Suppressor macrophage (primary cell): ENCODE measurements around the gene LEO1.
"Not testable (repeated sequence)": the region's sequence is repeated elsewhere in the genome, so short reads cannot be mapped to it uniquely, and the experiment has no call there.

ENCODE experiments used
- DNase-seq, 4 experiments: peaks; one replicate each; pipeline ENCODE4 v3.0.0-alpha.2; 2020 to 2022

LEO1 gene

DNA sequence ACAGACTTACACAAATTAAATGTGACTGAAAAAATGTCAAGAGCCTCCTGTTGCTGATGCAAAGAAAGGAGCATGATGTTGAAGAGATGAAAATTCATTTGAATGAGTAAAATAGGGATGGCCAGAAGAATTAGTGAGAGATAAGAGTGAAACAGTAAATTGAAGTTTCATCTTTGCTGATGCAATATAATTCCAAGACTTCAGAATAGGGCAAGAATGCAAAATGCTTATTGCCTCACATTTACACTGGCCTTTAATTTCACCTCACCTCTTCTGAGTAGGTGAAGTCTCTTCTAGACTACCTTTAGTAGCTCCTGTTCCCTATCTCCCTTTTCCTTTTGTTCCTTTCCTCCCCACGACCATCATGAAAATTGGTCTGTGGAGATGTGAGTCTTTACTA lies 32.1 kb upstream of the LEO1 start:
- no peak for DNase-seq

DNA sequence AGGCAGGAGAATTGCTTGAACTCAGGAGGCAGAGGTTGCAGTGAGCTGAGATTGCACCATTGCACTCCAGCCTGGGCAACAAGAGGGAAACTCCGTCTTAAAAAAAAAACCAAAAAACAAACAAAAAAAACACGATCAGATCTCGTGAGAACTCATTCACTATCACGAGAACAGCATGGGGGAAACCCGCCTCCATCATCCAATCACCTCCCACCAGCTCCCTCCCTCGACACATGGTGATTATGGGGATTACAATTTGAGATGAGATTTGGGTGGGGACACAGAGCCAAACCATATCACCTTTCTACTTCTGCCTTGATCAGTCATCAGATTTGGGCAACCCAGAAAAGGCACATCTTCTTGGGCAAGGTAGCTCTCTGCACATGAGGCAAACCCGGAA lies 31.5 kb upstream of the LEO1 start:
- not testable (repeated sequence) for DNase-seq

DNA sequence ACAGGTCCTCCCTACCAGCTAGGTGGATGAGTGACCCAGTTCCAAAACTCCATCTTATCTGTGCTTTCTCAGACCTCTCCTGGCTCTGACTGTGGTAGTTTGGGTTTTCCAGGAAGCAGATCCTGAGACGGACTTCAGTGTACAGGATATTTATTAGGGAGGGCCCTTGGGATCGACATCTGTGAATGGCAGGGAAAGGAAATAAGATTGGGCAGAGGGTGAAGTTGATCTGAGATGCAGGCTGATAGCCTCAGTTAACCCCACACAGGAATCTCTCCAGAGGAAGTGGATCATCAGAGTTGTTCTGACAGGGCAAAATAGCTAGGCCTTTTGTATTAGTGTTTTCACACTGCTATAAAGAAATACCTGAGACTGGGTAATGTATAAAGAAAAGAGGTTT lies 30.8 kb upstream of the LEO1 start:
- DNase-seq = no peak

DNA sequence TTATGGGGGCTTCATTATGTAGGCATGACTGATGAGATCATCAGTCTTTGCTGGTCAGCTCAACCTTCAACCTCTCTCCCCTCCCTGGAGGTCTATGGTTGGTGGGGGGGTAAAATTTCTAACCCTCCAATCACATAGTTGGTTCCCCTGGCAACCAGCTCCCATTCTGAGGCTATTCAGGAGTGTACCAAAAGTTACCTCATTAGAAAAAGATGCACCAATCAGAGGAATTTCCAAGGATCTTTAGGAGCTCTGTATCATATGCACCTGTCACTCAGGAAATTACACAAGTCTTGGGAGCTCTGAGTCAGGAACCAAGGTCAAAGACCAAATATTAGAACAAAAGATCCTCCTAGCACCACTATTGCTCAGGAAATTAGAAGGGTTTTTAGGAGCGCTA lies 21.4 kb upstream of the LEO1 start:
- no peak for DNase-seq

DNA sequence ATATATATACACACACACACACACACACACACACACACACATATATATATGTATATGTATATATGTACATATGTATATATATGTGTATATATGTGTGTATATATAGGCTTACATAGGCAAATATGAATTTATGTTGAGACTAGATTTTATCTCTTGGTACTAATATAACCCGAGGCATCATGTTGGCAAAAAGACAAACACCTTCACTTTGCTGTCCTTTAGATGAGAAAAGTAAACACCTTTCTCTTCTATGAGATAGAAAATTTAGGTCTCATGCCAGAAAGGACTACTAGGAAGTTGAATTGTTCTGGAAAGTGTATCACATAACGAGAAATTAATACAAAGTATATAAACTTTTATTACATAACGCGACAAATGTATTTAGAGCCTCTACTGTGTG lies 19.6 kb upstream of the LEO1 start:
- no peak for DNase-seq

DNA sequence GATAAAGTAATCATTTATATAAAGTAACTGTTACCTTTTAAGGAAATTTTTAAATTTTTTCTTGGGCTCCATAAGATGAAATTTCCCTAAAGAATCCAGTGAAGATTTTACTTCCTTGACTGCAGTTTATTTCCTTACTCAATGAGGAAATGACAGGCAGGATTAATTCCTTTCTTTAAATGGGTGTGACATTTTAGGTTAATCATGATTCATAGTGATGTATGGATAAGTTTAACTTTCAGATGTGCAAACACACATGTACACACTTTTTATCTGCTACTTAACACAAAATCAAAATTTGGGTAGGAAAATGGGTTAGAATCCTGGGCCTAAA lies 11.2 kb upstream of the LEO1 start:
- DNase-seq = peak in 1 of 4 experiments; percentile 6

DNA sequence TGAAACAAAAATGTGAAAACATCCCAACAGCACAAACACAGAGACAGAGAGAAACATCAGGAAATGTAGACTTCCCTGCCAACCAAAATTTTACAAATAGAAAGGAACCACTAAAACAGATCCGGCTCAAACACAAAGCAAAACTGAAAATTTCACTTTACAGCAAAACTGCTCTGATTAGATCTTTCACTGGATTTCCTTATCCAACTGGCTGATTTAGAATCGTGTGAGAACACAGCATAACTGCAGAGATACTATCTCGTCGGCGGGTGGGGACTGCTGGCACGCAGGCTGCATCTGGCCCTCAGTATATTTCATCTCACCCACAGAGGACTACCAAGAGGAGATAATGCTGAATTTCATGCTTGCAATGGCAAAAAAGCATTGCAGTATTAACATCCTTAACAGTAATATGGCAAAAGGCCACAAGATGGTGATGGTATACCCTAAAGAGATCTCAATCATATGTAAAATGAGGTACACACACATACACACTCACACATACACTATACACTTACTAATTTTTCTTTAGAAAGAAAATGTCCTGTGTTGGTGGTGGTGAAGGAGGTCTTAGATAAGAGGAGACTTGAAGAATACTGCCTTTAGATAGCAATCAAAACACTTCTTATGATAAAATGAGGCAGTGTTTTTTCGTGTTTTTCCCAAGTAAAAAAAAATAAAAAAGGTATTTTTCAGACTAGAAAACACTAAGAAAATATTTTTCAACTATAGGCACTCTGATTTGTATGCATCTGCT lies 10.6 kb upstream of the LEO1 start:
- DNase-seq = peak; percentile 64 to 91 (median 81)

DNA sequence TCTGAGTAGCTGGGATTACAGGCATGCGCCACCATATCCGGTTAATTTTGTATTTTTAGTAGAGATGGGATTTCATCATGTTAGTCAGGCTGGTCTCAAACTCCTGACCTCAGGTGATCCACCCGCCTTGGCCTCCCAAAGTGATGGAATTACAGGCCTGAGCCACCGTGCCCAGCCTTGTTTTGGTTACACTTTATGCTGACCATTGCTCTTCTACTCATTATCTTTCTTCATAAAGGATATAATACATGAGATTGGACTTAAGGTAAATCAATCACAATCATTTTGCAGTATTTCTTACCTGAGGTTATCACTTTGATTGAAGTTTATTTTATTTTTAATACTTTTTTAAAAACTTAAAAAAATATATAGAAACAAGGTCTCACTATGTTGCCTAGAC lies 2.2 kb upstream of the LEO1 start:
- DNase-seq = no peak

DNA sequence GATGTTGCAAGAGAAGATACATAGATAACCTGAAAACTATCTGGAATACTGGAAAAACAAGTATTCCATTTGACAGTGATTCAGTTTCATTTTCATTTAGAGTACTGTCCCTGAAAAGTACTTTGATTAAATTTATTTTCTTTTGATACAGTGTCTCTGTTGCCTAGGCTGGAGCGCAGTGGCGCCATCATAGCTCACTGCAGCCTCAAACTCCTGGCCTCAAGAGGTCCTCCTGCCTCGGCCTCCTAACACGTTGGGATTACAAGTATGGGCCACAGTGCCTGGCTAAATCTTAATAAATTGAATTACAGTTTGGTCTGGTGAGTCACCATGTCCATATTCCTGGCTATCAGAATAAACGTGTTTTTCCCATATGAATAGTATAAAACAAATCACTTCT lies 1.6 kb upstream of the LEO1 start:
- no peak for DNase-seq

DNA sequence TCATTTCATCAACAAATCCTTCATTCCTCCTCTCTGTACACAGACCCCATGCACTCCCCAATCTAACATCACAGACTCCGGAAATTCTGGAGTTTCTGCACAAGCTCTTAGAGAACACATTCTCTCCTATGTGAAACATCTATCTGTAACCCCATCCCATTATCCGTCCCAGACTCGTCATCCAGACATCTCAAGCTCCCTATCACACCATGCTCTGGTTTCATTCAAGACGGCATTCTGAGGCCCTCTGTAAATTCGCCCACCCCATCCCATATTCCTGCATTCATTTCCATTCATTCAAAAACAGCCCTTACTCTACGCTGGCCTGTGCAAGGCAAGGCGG lies 575 bp downstream of the LEO1 start:
- DNase-seq = no peak

DNA sequence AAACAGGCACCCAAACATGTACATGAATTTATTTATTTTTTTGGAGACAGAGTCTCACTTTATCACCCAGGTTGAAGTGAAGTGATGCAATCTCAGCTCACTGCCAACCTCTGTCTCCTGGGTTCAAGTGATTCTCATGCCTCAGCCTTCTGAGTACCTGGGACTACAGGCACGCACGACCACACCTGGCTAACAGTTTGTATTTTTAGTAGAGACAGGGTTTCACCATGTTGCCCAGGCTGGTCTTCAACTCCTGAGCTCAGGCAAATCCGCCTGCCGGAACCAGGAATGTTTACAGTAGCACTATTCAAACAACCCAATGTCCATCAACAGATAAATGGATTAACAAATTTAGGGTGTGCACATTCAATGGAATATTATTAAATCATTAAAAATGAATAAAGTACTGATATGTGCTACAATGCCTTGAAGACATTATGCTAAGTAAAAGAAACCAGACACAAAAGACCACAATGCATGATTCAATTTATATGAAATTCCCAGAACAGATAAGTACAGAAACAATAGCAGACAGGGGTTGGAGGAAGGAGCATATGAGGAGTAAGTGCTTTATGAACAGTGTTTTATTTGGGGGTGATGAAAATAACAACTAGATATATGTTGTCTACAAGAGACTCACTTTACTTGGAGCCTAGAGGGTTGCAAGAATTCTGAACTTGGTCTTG lies 1.3 kb downstream of the LEO1 start:
- DNase-seq = no peak

DNA sequence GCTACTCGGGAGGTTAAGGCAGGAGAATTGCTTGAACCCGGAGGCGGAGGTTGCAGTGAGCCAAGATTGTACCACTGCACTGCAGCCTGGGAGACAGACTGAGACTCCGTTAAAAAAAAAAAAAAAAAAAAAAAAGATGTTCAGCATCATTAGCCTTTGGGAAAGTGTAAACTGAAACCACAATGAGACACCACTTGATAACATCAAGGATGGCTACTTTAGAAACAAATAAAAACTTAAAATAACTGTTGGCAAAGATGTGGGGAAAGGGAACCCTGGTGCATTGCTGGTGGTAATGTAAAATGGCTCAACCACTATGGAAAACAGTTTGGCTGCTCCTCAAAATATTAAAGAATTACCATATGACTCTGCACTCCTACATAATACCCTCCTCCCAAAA lies 1.9 kb downstream of the LEO1 start:
- DNase-seq = no peak

DNA sequence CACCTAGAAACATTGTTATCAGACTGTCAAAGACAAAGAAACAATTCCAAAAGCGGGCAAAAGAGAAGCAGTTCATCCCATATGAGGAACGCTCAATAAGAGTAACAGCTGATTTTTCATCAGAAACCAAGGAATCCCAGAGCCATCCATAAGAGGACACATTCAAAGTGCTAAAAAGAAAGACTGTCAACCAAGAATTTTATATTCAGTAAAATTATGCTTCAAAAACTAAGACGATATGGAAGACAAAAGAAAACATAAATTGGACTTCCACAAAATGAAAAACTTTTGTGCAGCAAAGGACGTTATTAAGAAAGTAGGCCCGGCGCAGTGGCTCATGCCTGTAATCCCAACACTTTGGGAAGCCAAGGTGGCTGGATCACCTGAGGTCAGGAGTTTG lies 4.0 kb downstream of the LEO1 start:
- DNase-seq = no peak

DNA sequence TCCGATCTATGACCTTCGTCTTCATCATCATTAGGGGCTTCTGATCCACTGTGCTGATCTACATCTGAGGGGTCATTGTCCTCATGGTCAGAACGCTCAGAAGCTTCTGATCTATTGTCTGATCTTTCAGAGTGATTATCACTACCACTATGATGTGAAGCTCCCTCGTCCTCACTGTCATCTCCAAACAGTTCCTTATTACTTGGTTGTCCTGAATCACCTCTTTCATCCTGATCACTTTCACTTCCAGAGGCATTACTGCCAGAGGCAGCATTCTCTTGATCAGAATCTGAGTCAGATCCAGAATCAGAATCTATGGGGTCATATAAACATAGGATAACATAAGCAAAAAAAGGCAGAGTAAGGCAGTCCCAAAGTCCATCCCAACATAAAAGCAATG lies 5.4 kb downstream of the LEO1 start:
- DNase-seq = no peak

DNA sequence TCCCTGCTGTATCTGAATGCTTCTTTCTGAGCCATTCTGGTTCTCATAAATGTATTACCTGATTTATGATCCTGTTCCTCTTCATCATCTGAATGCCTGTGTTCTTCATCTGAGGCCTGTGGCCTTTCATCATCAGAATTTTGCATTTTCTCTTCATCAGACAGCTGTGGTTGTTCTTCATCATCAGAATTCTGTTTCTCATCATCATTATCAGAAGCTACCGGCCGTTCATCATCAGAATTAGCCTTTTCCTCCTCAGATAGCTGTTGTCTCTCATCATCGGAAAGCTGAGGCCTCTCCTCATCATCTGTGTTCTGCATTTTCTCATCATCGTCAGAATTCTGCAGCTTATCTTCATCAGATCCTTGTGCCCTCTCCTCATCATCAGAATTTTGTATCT lies 5.9 kb downstream of the LEO1 start:
- no peak for DNase-seq

DNA sequence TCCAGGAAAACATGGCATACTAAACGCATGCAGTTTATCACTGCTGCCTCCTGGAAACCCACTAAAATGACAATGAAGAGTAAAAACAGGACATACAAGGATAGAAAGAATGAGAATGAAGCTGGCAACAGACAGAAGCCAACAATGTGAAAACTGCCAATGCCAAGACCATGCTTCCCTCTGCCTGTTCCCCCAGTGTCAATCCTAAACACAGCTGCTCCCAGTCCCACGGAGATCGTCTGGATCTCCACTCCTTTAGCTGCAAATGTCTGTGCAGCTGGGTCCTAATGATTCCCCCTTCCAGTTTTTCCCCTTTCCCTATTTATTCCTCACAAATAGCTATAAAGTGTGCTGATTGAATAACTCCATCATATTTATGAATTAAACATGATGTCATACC lies 16.1 kb downstream of the LEO1 start:
- no peak for DNase-seq

DNA sequence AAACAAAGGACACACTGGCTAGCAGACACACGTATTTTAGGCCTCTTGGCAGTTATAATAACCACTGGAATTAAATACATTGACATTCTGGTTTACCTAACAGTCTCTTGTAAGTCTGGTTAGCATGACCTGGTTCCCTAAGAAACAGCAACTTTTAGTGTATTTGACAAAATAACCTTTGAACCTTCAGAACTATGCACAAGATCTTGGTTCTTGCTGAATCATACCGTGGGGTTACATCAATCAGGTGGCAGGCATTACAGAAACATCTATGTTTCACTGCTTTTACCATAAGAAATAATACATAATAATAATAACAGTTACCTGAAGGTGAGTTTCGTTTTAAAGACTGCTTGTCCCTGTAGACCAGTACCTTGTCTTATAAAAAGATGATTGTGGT lies 18.8 kb downstream of the LEO1 start:
- no peak for DNase-seq

DNA sequence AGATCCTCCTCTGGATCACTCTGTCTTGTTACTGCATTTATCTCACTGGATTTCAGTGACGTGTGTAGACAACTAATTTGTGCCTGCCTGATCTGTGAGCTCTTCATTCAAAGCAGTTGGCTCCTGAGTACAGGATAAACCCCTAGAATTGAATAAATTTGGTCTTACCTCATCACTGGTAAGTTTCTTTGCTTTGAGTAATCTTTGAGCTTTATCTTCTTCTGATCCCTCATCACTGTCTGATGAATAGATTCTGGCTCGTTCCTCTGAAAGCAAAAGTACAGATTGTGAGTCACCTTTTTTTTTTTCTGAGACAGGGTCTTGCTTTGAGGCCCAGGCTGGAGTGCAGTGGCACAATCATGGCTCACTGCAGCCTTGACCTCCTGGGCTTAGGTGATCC lies 24.5 kb downstream of the LEO1 start:
- DNase-seq = no peak

DNA sequence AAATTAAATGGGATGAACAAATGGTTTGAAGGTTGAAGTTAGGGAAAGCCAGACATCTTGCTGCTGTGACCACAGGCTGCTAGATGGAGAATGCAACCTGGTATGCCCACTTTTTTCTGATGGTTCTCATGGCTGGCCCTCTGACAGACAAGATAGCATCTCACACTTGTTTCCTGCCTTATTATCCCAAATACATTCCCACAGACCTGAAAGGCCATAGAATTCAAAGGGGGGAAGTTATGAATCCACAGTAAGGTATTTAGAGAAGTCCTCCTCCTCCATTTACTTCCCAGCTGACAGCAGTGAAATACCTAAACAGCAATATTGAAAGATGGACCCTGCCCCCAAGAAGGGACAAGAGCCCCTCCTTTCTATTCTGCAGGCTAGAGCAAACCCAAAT lies 32.4 kb downstream of the LEO1 start:
- no peak for DNase-seq

DNA sequence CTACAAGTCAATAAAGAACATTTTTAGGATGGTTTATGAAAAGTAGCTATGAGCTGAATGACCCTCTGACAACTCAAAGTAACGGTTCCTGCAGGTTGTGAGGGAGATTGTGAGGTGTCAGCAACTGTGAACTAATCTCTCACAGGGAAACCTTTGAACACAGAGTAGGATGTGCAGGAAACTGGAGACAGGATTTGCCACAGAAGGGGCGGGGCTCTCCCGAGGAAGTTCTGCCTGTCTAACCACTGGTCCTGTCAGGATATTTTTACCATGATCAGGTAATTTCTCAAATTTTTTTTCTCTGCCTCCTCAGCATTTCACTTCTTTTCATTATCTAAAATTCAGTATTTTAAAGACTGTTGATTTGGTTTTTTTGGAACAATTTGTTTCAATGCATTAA lies 33.3 kb downstream of the LEO1 start:
- no peak for DNase-seq

DNA sequence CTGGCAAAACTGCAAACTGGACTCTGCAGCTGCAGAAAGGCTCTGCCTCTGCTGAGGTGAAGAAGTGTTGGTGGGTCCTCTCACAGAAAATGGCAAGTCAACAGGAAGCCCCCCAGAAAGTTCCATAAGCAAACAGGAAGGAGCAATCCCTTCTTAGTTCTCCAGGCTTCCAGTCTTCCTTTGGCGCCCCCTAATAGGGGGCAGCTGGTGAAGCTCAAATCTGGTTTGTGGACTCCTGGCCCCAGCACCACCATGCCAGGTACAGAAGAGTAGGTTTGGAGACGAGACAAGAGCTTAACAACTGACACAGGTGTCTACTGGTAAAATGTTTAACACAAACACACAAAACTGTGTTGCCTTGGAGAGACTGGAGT lies 35.5 kb downstream of the LEO1 start:
- no peak for DNase-seq

DNA sequence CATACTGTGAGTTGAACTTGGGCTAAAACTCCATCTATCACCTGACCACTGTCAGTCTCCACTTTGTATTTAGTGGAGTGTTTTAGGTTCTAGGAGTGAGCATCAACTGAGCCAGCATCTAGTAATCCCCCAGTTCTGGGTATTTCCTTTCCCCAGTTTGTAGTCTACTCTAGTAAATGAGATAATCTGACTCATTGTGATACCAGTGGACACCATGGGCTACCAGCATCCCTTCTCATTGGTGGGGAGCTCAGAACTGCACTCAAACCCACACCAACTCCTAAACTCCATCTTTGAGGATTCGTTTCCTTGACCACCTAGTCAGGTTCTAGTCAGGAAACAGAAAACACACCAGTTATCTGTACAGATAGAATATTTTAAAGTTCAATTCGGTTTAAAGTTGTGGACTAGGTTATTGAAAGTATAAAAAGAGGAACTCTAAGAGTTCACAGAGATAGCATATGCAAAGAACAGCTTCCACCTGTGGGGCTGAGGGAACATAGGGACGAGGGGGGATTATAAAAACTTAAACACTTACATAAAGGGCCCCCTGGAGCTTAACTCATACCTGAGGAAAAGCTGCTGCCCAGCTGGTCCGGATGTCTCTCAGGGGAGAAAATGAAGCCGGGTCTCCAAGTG lies 36.0 kb downstream of the LEO1 start:
- no peak for DNase-seq

DNA sequence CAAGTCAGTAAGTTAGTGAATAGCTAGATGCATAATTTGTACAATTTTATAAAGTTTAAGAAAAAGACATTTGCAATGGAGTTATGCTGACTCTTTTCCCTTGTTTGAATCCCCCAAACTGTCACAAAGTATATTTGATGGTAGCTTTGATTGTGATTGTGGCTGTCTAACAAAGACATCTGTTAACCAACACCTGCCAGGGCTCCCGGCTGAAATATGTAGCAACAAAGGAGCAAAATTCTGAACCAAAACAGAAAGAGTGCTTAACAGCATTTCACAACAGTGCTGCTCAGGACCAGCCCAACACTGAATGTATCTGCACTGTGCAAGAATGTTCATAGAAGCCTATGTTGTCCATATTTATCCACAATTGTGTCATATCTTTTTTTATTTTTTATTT lies 39.4 kb downstream of the LEO1 start:
- no peak for DNase-seq

DNA sequence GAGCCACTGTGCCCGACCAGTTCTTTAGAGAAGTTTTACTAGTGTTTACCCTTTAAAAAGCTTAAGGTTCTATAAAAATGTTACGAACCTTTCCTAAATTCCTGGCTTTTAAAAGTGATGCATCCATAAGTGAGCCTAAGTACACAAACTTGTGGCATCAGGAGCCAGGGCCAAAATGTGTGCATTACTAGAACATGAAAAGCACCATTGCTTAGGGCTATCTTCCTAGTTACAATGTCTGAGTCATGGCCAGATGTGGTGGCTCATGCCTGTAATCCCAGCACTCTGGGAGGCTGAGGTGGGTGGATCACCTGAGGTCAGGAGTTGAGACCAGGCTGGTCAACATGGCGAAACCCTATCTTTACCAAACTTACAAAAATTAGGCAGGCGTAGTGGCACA lies 39.9 kb downstream of the LEO1 start:
- DNase-seq = no peak

DNA sequence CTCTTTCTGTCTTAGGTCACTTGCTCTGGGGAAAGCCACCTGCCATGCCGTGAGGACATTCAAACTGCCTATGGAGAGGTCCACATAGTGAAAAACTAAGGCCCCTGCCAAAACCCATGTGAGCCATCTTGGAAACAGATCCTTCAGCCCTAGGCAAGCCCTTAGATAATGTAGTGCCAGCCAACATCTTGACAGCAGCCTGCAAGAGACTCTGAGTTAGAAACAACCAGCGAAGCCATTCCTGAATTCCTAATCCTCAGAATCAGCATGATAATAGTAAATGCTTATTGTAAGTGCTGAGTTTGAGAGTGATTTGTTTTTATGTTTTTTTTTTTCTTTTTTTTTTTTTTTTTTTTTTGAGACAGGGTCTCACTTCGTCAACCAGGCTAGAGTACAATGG lies 40.6 kb downstream of the LEO1 start:
- DNase-seq = no peak
